Stimulated activated CD8-positive, alpha-beta memory T cell treated with anti-CD3 and anti-CD28 coated beads, Interleukin-7, amount 100 ng/mL, for 48 hours (primary cell): ENCODE results near the gene NCAPD3.

Source experiments
- DNase-seq, 2 donors: peaks; one replicate each; pipeline ENCODE4 v3.0.0-alpha.2; 2020; ENCODE audit warnings: low read depth in 1 of 2; ENCODE audit errors: extremely low read depth in 1 of 2

NCAPD3 gene

GRCh38 chr11:134252346-134253187, 28.8 kb upstream of the NCAPD3 start:
- DNase-seq, result no peak

DNA sequence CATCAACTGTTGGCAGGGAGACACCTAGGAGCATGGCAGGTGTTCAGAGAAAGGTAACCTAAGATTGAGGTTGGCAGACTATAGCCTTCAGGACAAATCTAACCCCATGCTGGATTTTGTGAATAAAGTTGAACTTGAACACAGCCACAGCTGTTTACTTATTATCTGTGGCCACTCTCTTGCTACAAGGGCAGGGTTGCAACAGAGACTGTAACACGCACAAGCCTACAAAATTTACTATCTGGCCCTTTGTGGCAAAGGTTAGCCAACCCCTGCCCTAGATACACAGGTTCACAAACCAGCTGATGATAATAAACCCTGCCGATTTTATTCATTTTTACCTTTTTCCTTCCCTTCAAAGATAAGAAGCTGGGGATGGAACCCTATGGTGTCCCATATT, 26.9 kb upstream of the NCAPD3 start:
- DNase-seq, result no peak

DNA sequence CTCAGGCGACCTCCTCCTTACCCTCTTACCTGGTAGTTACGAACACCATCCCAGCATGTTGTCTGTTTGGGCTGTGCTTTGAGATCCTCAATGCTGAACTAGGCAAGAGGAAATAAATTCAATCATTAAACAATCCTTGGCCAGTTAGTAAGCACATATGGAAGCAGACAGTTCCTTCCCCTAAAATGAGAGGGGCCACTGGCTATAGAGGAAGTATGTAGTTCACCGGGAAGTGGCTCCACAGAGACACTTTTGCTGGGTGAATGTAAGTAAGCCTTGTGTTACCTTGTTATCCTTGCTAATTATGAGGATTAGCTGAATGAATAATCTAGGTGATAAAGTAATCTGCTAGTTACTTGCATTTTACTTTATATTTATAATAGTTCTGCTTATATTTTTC, 26.5 kb upstream of the NCAPD3 start:
- no peak for DNase-seq

DNA sequence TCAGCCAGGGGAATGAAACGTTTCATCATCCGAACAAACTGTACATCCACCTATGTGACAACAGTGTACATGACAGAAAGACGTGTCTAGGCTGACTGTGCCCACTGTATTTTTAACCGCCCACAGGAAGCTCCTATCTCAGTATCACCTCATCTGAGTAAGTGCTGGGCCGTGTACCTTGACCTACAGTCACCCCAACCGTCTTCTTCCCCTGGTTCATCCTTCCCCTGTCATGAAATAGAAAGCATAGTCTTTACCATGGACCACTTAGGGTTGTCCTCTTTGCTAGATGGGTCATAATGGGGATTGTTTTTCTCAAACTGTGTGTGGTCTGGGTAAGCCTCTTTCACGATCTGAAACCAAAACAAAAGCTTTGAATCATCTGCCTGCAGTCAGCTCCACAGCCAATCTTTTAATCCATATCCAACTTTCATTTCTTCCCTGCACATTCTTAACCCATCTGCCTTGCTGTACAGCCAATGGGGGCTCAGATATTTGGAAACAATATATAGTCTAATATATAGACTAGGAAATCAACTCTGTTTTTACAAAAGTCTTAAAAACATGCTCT, 25.2 kb upstream of the NCAPD3 start:
- DNase-seq, result no peak

DNA sequence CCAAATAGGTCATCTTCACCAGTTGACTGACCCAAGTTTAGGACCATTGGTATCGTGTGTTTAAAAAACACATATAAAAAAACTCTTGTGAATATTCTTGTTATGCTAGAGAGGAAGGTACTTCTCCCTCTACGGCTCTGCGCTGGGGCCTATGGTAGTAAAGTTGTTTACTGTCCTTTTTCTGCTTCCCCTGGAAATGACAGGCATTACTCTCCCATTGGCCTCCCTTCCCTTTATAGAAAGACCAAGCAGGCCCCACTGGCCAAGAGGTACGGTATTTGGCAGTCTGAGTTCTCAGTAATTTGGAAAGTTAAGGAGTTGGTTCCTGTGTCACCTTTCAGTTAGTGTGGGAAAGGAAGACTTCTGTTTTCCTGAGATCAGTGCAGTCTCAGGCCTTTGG, 22.9 kb upstream of the NCAPD3 start:
- no peak for DNase-seq

- no peak for DNase-seq
Observed at GRCh38 chr11:134246100-134246499, 22.3 kb upstream of the NCAPD3 start.

- DNase-seq, result no peak
Observed at GRCh38 chr11:134245434-134245833, 21.7 kb upstream of the NCAPD3 start.

DNA sequence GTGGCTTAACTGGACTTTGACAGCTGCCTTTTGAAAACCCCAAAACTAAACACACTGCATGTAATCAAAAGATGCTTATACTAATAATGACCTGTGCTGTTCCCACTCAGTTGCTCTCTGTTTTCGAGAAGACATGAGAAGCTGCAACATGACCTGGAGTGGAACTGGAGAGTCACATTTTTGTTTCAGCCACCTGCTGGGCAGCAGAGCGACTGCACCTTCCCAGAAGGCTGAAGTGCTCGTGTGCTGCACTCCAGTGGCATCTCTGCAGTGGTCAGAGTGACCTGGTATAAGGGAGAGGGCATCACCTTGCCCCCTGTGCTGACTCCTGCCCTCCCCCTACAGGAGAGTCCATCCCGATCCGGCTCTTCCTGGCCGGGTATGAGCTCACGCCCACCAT, 20.8 kb upstream of the NCAPD3 start:
- DNase-seq, result no peak

- DNase-seq, result no peak
Observed at GRCh38 chr11:134243913-134244312, 20.1 kb upstream of the NCAPD3 start.

- DNase-seq, result no peak
Observed at GRCh38 chr11:134242376-134242775, 18.6 kb upstream of the NCAPD3 start.

- no peak for DNase-seq
Observed at GRCh38 chr11:134240592-134240991, 16.8 kb upstream of the NCAPD3 start.

DNA sequence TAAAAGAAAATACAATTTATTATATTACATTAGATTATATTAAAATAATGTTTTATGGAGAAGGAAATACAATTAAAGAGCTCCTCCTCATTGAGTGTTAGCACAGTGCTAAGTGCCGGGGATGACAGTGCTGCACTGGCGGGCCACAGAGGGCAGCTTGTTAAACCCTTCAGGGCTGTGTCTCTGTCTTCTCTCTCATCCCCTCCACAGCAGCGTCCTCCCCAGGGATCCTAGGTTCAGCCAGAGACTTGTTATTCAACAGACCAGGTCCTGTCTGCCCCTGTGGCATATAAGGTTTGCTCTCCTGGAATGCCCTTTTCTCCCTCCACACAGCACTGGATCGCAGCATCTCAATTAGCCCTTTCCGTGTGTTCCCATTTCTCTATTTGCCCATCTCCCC, 15.2 kb upstream of the NCAPD3 start:
- DNase-seq, result no peak

- no peak for DNase-seq
Observed at GRCh38 chr11:134237557-134237922, 13.8 kb upstream of the NCAPD3 start.

DNA sequence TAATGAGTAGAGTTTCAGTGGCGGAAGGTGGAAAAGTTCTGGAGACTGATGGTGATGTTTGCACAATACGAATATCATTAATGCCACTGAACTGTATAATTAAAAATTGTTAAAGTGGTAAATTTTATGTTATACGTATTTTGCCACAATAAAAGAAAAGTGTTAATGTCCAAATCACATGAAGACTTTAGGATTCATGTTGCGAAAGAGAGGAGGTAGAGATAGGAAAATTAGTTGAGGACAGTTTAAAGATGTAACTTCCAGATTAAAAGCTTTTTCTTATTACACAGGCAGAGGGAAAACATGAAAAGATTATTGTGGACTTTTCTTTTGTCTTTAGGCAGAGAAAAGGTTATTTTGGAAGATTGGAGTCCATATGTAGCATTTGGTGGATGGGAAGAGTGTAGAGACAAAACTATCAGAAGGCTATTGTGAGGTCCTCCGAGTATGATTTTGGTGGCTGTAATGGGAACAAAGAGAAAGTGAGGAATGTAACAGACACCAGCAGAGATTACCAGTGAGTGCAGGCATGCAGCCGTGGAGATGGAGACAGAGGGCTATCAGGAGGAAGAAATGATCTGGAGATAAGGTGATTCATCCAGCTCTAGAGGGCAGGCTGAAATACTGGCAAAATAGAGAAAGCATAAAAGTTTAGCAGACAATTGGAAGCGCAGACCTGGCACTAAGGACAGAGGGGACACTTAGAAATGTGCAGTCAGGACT, 13.2 kb upstream of the NCAPD3 start:
- no peak for DNase-seq

DNA sequence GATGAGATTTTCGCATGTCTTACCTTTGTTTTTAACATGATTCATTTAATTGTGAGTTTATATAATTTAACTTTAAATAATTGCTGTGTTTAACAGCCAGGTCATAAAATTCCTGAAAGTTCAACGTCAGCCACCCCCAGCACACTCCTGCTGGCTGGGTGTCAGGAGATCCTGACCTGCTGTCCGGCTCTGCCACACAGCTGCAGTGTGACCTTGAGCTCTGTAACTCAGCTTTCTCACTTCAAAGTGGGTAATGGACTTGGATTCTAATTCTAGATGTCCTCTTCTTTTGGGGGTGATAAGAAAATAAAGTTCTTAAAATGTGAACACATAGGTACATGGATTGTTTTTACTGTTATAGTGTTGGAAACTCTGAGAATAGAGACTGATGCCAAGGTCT, 11.6 kb upstream of the NCAPD3 start:
- DNase-seq, result no peak

- DNase-seq, result no peak
Observed at GRCh38 chr11:134233729-134234179, 10.0 kb upstream of the NCAPD3 start.

DNA sequence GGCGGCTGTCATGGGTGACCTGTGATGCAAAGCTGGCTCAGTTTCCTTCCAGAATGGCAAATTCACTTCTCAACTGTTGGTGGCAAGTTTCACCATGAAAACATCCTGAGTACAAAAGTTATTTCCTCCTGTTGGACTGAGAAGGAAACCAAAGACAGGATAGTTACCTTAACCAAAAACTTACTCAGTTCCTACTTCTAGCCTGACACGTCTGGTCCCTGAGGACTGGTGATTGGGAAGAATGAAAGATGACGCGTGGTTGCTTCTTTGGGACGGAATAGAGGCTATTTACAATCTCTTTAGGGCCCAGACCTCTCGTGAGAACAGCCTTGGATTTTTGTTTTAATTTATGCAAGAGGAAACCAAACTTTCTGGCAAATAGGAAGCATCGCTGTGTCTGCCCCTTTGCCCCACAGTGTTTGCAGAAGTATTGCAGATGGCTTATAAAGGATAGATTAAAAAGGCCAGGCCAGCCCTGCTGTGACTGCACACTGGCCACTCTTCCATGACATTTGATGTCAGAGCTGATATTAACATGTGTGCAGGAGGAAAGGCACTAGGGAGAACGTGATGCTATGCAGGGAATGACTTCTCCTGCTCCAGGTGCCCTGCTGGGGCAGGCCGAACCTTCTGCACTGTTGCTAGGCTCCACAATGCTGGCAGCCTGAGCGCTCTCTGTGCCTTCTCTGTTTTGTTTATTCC, 8.3 kb upstream of the NCAPD3 start:
- no peak for DNase-seq

GRCh38 chr11:134230339-134230738, 6.6 kb upstream of the NCAPD3 start:
- DNase-seq, result no peak

GRCh38 chr11:134229126-134229790, 5.5 kb upstream of the NCAPD3 start:
- no peak for DNase-seq

GRCh38 chr11:134228625-134229024, 4.9 kb upstream of the NCAPD3 start:
- DNase-seq, result peak in 1 of 2 donors; percentile 27

- DNase-seq, result no peak
Observed at GRCh38 chr11:134226806-134227325, 3.1 kb upstream of the NCAPD3 start.
